NCI-H2107 treated with DMSO at 0.1 percent for 48 hours (cell line): ENCODE data around the gene BRINP2.

Experiments
- DNase-seq: peaks from one replicate; lab custom pipeline; 2025; ENCODE audit not compliant: unreplicated experiment; lab: John Stamatoyannopoulos, UW

The BRINP2 gene

GRCh38 chr1:177170756-177171535, at the start of gene BRINP2:
Gene BRINP2, plus strand, starts transcription at chr1:177170958. Its CDS starts 58,919 bp downstream, at chr1:177229877.
- DNase-seq, result peak; percentile 47

GRCh38 chr1:177122461-177123251, 48.1 kb upstream of the BRINP2 start:
- DNase-seq, result no peak

DNA sequence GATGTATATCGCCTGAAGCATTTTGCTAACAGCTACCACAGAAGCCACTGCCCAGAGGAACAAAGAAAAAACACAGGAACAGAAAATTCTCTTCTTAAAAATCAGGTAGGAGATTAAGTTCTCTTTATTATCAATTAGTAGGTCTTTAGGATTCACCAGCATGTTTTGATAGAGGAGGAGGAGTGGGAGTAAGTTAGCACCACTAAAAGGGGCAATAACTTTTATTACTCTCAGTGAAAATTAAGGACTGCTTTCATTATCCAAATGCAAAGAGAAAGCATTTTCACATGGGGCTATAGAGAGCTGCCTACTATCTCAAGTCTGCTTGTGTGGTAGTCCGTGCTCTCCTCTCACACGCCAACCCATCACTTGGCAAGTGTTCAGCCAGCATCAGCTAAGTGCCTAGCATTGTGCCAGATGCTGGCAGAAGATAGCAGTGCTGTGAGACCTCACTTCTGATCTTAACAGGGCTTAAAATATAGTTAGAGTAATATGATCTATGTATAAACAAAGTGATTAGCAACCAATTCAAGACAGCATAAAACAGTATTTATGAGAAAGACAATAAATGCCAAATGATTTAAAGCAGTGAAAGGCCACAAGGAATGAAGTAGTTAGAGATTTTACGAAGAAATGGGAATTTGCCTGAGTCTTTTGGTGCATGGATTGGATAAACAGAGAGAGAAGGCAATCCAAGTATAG, 46.0 kb upstream of the BRINP2 start:
- DNase-seq, result no peak

DNA sequence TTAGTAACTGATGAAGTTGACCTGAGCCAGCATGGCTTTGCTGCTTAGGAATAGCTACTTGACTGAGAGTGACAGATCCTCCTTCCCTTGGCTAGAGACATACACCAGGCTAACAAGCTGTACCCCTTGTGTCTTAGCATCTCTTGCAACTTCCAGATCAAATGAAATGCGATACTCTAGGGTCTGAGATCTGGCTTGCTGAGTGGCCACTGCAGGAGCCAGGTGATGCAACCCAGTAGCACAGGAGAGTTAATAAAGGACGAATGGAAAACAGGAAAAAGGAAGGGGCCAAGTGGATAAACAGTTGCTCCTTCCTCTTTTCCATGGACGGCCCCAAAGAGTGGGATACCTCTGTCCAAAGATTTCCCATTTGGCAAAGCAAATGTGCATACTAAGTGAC, 44.5 kb upstream of the BRINP2 start:
- DNase-seq, result no peak

GRCh38 chr1:177128665-177129281, 42.0 kb upstream of the BRINP2 start:
- no peak for DNase-seq

DNA sequence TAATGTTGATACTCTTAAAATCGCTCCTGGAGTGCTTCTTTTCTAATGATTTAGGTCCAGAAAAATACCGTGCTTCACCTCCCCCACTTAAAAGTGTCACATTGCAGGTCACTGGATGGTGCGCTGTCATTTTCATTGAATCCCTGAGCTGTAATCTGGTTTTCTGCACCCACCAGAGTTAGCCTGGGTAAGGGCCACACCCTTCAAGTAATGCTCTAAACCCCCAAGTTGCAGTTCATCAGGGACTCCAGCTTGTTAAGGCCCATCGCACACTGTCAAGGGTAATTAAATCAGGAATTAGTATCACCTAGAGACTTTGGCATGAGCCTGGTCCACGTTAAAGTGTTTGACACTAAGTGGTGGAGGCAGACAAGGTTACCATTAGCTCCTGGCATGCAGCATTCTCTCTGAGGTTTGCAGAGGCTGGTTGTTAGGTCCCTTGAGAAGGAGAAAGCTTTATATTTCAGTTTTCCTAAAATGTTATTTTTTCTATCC, 40.3 kb upstream of the BRINP2 start:
- DNase-seq, result no peak

DNA sequence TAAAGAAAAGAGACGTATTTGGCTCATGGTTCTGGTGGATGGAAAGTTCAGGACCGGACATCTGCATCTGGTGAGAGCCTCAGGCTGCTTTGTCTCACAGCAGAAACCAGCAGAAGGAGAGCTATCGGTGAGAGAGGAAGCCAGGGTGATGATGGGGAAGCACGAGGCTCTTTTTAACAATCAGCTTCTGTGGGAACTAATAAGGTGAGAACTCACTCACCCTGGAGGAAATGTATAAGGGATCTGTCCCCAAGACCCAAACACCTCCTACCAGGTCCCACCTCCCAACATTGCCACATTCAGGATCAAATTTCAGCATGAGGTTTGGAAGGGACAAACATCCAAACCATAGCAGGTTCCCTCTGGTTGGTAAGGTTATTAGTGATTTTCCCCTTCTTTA, 39.0 kb upstream of the BRINP2 start:
- DNase-seq, result no peak

DNA sequence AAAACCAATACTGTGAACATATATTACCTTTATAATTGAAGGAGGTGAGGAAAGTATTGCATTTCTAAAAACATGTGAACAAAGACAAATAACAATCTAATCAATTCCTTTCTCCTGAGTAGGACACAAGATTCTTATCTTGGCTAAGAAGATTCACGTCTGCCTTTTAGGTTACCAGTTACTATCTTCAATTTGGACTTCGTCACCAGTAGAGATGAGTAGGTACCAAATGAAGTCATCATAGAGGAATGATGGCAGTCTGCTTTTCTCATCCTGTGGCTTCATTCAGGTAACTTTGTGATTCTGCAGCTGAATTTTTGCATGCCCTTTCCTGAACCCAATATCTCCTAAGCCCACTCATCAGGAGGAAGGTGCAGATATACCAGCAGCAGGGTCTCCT, 38.6 kb upstream of the BRINP2 start:
- DNase-seq, result no peak

DNA sequence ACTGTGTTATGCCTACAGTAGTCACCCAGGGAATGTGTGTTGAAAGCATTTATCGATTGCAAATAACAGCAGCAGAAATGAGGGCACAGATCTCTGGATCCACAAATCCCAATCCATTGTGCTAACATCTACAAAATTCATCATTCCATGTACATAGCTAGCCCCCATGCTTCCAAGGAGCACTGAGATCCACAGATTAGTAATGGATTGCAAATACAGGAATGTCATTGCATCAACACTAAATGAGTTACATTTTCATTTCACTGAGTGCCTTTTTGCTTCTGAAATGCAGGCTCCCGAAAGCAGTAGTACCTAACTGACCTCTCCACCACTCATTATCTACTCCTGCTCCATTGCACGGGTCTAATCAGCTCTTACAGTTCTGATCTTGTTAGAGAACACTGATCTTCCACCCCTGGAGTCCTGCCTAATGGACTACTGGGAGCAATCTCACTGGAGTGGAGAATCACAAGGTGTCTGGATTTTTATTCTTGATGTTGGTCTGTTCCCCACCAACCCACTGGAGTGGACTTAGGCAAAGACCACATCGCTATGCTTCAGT, 36.7 kb upstream of the BRINP2 start:
- DNase-seq, result no peak

- DNase-seq, result no peak
These were observed 35.5 kb upstream of the BRINP2 start for GRCh38 chr1:177135250-177135649.

DNA sequence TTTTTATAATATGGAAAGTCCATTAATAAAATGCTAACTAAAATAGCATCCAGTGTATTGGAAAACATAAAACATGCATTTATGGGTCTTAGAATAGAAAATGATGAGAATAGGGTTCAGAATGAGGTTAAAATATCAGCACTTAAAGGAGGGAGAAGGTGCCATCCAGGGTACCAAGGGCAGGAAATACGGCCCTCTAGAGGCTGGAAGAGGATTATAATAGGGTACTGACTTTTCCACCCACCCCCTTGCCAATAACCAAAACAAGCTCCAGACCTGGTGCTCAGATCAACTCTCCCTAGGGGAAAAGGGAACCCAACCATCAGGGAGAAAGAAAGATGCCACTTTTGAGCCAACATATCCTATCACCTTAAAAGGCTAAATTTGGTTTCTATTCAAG, 32.9 kb upstream of the BRINP2 start:
- DNase-seq, result no peak

DNA sequence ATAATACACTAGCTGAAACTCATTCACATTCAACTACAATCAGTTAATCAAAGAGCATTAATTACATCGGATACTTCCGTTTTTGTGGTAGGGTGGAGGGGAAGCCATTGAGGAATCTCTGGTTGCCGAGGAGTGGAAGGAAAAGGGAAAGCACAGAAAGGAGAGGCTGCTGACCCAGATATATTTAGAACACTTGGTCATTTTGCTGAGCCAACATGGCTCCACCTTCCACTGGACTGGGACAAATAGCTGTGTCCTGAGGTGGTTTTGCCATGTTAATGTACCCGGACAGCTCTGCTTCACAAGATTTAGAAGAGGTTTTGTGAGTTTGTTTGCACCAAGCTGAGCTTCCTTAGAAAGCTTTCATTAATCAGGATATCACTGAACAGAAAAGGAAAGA, 32.4 kb upstream of the BRINP2 start:
- no peak for DNase-seq

DNA sequence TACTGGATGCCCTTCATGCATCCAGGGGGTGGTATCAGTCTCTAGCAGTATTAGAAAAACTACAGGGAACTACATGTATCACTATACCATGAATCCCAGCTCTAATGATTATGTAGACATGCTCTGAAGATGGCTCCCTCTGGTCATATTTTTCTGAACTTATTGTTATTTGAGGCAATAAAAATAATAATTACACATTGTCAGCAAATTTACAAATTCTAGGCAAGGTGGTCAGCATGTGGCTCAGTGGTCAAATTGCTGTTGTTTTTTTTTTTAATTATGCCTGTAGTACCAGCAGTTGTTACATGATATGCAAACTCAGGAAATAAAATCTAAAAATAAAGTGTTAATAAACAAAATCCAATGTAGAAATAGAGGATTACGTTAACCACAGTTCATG, 28.7 kb upstream of the BRINP2 start:
- no peak for DNase-seq

GRCh38 chr1:177142791-177143271, 27.9 kb upstream of the BRINP2 start:
- no peak for DNase-seq

DNA sequence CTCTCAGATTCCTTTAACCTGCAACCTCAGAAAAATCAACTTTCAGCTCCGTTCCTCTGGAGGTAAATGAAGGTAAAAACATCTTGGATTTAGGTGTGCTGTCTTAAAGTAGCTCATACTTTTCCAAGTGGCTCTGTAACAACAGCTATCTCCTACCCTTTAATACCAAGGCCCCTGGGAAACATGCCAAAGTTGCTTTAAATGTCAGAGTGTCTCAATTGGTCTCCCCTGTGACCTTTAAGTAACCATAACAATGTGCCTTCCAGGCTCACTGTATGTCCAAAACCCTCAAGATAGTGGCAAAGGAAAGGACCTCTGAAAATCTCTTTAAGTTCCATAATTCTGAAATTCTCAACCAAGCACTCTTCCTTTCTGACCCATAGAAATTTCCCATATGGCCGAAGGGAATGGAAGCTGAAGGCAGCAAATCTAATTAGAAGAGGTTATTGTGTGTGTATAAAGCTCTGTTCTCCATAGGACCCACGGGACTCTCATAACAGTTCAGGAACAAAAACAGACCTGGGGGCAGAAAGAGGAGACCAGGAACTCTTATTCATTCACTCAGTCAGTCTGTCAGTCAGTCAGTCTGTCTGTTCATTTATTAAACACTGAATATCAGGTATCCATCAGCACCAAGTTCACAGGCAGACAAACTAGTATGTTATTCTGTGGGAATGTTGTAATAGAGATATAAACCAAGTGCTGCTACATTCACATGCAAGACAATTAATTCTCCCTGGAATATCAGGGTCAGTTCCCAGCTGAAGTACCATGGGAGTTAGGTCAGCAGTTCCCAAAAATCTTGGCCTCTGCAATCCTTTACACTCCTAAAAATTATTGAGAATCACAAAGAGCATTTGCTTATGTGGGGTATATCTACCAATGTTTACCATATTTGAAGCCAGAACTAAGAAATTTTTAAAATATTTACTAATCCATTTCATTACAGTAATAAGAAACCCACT, 25.4 kb upstream of the BRINP2 start:
- DNase-seq, result no peak

DNA sequence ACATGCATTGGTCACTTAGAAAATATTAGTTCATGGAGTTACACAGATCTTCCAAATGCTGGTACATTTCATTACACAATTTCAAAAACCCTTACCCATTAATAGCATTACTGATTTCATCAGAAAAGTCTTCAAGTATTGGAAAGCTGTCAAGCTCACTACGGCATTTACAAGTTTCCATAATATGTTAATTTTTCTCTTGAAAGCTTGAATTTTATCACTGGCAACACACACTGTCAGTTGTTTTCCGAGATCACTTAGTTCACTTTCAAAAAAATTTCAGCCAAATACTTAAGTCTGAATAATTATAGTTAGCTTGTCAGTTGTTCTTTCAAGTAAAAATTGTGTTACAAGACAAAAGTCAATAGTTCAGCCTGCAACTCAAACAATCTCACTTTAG, 24.3 kb upstream of the BRINP2 start:
- no peak for DNase-seq

DNA sequence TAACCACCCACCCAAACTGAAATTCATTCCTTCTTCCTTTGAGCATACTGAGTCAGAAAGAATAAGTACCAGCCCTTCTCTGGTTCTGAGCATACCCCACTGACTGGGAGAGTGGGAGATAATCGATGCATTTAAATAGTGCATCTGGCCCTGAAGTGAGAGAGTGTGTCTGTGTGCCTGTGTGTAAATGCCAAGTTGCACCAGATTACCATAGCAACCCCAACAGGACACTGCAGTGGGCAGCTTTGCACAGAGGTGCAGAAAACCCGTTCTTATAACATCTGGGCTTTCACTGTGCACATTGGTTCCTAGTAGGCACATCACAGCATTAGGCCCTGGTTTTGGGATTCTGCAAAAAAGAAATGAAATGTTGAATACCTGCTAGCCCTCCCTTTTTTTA, 8.5 kb upstream of the BRINP2 start:
- DNase-seq, result no peak

GRCh38 chr1:177163844-177164379, 6.8 kb upstream of the BRINP2 start:
- DNase-seq, result no peak

- DNase-seq, result no peak
These were observed 6.2 kb upstream of the BRINP2 start, which contains the start of gene ASTN1 for GRCh38 chr1:177164380-177165068. Gene ASTN1, minus strand, starts transcription at chr1:177164712. Its CDS starts 36 bp downstream, at chr1:177164676.
